COLO668 (cell line): ENCODE measurements around the gene TSSK6.

Experiments
- DNase-seq: peaks from one replicate; lab custom pipeline; 2025; ENCODE audit not compliant: unreplicated experiment; lab: John Stamatoyannopoulos, UW

TSSK6 gene

DNA sequence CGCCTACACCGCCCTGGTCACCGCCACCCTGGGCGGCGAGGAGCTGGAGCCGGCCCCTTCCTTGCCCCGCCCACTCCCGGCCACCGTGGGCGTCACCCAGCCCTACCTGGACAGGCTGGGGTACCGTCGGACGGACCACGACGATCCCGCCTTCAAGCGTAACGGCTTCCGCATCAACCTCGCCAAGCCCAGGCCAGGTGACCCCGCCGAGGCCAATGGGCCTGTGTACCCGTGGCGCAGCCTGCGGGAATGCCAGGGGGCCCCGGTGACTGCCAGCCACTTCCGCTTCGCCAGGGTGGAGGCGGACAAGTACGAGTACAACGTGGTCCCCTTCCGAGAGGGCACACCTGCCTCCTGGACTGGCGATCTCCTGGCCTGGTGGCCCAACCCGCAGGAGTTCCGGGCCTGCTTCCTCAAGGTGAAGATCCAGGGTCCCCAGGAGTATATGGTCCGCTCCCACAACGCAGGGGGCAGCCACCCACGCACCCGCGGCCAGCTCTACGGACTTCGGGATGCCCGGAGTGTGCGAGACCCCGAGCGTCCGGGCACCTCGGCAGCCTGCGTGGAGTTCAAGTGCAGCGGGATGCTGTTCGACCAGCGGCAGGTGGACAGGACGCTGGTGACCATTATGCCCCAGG is 29.7 kb upstream of the TSSK6 start:
- DNase-seq = no peak

DNA sequence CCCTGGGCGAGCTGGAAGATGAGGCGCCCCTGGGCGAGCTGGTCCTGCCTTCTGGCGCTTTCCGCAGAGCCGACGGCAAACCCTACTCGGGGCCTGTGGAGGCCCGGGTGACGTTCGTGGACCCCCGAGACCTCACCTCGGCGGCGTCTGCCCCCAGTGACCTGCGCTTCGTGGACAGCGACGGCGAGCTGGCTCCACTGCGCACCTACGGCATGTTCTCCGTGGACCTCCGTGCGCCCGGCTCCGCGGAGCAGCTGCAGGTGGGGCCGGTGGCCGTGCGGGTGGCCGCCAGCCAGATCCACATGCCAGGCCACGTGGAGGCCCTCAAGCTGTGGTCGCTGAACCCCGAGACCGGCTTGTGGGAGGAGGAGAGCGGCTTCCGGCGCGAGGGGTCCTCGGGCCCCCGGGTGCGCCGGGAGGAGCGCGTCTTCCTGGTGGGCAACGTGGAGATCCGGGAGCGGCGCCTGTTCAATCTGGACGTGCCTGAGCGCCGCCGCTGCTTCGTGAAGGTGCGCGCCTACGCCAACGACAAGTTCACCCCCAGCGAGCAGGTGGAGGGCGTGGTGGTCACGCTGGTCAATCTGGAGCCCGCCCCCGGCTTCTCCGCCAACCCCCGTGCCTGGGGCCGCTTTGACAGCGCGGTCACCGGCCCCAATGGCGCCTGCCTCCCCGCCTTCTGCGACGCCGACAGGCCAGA is 29.1 kb upstream of the TSSK6 start:
- DNase-seq = no peak

DNA sequence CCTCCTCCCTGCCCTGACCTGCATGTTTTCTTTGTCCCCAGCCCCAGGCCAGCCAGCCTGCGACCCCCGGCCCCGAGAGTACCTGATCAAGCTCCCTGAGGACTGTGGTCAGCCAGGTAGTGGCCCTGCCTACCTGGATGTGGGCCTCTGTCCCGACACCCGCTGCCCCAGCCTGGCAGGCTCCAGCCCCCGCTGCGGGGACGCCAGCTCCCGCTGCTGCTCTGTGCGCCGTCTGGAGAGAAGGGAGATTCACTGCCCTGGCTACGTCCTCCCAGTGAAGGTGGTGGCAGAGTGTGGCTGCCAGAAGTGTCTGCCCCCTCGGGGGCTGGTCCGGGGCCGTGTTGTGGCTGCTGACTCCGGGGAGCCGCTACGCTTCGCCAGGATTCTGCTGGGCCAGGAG is 28.3 kb upstream of the TSSK6 start:
- DNase-seq = no peak

DNA sequence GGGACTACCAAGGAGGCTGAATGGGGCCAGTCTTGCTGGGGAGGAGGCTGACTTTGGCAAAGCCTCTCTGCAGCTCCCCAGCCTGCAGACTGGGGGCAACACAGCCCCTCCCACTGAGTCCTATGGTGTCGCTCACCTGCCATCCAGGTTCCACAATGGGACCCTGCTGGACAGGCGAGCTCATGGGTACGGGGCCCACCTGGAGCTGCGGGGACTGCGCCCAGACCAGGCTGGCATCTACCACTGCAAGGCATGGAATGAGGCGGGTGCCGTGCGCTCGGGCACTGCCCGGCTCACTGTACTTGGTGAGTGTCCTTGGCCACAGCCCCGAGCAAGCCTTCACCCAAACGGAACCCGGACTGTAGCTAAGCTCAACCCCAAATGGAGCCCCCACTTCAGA is 27.8 kb upstream of the TSSK6 start:
- no peak for DNase-seq

DNA sequence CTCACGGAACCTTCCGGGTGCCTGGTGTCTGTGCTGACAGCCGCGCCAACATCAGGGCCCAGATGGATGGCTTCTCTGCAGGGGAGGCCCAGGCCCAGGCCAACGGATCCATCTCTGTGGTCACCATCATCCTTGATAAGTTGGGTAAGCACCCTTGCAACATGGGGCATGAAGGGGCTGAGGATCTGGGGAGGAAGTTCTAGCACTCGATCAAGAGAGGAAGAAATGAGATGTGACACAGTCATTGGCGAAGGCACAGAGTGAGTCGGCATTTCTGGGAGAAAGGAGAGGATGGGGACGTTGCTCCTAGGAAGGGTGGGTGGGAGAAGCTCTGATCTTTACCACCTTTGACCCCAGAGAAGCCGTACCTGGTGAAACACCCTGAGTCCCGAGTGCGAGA is 27.2 kb upstream of the TSSK6 start:
- no peak for DNase-seq

DNA sequence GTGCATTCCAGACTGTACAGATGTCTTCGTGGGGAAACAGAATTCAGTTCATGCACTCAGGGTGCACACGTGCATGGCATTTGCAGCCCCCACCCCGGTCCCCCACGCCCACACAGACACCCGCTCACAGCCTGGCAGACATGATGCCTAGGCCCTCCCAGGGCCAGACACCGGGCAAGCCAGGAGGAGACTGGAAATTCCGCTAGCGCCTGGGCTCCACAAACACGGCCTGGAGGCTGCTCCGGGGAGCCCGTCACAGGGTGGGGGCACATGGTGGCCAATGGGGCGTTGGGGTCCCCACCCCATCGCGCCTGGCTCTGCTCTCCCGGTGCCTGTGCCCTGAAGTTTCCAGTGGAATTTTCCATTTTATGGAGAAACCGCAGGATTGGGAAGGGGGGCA is 26.3 kb upstream of the TSSK6 start:
- DNase-seq = no peak

DNA sequence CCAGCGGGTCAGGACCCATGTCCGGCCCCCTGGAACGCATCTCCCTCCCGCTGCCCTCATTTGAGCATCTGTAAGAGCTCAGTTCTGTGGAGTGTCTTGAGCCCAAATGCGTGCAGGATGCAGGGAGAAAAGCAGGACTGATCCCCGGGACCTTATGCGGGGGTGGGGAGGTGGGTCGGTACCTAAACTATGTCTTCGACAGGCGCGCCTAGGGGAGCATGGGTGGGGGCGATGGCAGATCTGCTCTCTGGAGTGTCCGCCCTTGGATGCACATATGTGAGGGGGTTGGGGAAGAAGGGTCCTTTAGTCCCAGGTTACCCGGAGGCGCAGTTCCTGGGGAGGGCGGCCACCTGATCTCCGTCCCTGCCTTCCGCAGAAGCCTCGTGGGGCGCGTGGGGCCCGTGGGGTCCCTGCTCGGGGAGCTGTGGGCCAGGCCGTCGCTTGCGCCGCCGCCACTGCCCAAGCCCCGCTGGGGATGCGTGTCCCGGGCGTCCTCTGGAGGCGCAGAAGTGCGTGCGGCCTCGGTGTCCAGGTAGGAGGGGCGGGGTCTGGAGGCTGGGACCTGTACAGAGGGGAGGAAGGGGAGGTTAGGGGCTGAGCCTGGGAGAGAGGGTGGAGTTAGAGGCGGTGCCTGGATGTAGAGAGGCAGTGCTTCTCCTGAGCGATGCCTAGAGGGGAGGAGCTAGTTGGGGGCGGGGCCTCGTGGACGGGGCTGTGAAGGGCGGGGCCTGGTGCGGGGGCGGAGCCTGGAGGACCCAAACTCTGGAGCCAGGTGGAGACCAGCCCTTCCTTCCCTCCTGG is 25.6 kb upstream of the TSSK6 start:
- peak; percentile 56 for DNase-seq

DNA sequence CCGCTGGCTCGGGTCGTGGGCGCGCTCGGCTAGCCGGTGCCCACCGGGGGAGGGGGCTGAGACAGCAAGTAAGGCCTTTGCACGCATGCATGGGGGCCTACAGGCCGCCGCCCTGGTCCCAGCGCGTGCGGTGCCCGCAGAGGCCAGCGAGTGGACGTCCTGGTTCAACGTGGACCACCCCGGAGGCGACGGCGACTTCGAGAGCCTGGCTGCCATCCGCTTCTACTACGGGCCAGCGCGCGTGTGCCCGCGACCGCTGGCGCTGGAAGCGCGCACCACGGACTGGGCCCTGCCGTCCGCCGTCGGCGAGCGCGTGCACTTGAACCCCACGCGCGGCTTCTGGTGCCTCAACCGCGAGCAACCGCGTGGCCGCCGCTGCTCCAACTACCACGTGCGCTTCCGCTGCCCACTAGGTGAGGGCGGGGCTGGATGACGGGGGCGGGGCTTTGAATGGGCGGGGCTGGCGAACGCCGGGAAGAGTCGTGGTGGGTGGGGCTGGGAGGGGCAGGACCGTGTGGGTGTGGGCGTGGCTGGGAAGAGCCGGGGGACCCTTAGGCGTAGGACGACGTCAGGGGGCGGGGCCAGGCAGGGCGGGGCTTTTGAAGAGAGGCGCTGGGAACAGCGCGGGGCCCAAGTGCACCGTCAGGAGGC is 24.8 kb upstream of the TSSK6 start:
- DNase-seq = peak; percentile 14

DNA sequence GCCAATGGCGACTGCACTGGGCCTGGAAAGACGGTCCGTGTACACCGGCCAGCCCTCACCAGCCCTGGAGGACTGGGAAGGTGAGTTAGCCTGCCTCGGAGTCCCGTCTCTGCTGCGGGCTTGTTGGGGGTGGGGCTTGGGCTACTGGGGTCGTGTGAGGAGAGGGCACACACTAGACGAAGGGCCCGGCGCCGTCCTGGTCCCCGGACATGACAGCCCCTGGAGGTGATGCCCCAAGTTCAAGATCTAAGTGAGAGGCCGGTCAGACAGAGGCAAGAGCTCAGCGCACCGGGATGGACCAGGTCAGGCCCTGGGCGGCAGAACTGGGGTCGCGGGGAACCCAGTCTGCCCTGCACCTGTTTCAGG is 24.3 kb upstream of the TSSK6 start:
- DNase-seq = no peak

DNA sequence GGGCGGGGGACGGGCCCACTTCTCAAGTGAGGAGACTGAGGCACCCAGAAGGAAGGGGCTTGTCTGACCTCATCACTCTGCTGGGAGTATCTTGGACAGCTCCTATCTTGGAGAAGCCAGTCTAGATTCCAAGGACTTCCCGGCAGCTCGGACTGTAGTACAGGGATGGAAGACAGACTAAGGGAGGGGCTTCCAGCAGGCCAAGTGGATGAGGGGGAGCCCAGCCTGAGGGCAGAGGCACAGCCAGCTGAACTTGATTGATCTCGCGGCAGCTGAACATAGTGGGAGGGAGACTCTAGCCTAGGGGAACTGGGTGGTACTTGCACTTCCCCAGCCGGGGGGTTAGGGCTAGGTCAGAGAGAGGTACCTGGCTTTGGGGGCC is 23.4 kb upstream of the TSSK6 start:
- no peak for DNase-seq

DNA sequence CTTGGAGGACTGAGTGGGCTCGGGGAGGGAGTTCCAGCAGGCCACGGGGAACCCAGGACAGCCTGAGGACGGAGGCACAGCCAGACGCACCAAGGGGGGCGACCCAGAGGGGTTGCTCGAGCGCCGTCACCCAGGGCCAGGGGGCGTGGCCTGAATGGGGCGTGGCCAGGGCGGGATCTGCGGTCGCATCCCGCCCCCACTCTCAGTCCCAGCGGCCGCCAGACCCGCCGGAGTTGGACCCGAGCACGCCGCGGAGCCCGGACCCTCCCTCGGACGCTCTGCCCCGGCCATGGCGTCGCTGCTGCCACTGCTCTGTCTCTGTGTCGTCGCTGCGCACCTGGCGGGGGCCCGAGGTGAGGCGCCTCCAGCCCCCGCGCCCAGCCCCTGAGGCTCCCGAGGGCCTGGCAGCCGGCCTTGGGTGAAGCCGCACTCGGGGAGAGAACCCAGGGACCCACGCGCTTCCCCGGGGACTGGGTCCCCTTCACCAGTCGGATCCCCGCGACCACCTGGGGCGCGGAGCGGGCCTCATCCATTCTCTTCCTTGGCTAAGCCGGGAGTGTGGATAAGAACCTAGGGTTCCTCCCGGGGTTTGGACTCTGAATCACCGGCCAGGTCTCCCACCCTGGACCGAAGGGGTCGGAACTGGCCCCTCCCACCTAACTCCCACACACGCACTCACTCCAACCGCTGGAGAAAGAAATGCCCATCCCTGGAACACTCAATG is 22.9 kb upstream of the TSSK6 start, which contains the start of gene CILP2:
Gene CILP2 (plus strand): TSS at position 205 of the 724 bp plus-strand sequence. CDS start 85 bp downstream, at position 290.
- peak; percentile 23 for DNase-seq

DNA sequence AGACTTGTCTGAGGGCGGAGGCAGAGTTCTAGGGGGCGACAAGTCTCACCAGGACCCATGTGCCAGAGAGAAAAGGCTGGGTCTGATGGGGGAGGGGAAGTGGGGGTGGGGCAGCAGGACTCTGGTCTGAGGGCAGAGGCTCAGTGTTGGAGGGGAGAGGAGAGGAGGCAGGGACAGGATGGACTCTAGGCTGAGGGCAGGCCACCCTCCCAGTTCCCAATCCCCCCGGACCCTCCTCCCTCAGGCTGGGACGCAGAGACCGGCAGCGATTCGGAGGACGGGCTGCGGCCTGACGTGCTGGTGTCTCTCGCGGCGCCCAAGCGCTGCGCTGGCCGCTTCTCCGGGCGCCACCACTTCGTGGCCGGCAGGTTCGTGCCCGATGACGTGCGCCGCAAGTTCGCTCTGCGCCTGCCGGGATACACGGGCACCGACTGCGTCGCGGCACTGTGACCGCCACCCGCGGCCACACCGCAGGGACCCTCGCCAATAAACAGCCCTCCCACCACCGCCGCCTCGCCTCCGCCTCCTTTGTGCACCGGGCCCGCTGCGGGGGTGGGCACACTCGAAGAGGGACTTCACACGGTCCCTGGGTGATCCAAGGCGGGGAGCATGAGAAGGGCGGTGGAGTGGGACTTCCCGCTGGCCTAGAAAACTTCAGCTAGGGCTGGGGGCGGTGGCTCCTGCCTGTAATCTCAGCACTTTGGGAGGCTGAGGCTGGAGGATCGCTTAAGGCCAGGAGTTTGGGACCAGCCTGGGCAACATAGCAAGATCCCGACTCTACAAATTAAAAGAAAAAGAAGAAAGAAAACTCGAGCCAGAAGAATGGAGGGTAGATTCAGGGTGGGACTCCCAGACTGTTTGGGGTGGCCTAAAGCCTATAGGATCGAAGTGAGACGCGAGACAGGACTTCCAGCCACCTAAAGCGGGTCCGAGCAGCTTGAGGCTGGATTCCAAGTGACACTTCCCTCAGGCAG is 22.0 kb upstream of the TSSK6 start:
- DNase-seq = peak; percentile 15

DNA sequence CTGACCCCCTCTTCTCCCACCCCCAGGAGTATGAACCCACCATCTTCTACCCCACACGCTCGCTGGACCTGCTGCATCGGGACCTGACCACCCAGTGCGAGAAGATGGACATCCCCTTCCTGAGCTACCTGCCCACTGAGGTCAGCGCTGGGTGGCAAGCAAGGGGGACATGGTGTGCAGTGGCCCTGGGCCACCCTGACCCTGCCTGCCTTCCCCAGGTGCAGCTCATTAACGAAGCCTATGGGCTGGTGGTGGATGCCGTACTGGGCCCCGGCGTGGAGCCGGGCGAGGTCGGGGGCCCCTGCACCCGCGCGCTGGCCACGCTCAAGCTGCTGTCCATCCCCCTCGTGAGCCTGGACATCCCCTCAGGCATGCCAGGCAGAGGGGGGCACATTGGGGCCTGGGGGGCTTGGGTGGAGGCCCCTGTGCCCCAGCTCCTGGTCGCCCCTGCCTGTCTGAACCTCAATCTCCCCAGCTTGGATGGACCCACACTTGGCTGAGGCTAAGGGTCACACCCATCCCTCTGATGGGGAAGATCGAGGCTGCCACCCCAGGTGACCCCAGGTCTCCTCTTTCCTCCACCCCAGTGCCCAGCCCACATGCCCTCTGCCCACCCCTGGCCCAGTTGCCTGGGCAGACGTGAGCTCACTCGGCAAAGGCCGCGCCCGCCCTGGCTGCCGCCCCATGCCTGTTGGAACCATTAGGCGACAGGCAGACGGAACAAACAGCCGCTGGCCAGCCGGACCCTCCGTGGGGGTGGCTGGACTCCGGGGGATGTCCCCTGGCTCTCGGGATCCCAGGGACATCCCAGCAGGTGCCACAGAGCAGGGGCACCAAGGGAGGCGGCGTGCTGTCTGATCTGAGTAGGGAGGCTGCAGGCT is 20.2 kb upstream of the TSSK6 start:
- no peak for DNase-seq

DNA sequence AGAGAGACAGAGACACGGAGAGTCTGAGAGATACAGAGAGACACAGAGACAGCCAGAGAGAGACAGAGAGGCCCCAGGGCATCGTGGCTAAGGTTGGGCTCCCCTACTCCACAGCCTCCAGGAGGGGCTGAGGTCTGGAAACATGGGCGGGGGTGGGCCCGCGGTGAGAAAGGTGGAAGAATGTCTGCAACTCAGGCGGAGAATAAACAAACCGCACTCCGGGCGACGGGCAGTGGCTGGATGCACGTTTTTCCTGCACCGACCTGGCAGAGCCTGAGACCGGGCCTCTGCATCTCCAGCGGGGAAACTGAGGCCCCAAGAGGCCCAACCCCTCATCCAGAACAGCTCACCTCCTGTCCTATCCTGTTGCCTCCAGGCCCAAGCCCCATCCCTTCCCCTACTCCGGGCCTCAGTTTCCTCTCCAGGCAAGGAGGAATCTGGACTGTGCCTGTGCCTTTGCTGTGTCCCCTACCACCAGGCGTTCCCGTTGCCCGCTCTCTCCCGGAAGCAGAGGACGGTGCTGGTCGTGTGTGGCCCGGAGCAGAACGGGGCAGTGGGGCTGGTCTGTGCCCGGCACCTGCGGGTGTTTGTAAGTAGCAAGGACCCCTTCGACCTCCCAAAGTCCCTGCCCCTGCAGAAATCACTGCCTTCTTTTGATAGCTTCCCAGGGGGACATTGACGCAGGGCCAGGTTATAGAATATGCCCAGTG is 19.4 kb upstream of the TSSK6 start:
- DNase-seq = no peak

DNA sequence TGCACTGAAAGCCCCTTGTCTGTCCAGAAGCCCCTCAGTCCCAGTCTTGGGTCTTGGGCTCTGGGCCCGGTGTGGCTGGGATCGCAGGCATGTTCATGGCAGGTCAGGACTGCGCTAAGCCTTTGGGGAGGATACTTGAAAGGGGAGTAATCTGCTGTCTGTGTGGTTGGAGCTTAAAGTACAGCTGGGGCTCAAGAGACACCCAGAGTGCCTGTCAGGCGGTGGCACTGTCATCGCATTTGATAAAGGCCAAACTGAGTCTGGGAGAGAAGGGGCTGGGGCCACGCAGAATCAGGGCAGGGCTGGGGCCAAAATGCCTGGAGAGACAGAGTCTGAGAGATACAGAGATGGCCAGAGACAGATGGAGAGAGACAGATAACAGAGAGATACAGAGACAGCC is 18.5 kb upstream of the TSSK6 start:
- DNase-seq = no peak

DNA sequence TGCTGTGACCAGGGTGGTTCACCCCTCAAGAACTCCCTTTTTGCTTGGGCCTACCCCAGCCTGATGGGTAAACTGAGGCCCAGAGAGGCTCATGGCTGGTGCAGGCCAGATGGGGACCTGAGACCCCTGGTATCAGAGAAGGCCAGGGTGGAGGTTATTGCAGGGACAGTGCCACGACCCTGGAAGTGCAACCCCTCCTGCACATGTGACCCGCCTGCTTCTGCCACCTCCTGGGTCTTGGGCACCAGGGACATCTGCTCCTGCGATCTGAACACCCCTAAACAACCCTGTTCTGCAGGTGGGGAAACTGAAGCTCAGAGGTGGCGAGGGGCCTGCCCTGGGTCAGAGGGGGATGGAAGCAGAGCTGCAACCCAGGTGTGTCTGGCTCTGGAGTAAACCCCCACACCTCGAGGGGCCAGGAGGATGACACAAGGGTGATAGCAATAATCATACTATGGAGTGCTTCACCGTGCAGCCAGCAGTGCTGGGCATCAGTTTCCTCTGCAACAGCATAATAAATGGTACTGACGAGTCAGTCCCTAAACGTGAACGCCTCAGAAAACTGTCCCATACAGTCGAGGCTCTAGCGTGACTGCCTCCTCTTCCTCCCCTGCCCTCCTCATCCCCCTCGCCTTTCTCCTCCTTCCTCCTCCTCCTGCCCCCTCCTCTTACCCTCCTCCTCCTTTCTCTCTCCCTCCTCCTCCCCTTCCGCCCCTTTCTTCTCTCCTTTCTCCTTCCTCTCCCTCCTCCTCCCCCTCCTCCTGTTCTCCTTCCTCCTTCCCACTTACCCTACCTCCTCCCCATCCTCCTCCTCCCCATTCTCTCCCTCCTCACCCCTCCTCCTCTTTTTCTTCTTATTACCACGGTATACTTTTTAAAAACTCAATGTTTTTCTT is 17.7 kb upstream of the TSSK6 start:
- no peak for DNase-seq
